PFSK-1 (cell line): ENCODE data around the gene FCGR3A.

Experiments used
- FOXP2 ChIP-seq: optimal IDR thresholded peaks from 2 replicates; pipeline ENCODE3; 2011; ENCODE audit warnings: borderline replicate concordance, control low read depth, inconsistent platforms; ENCODE audit not compliant: insufficient read depth; ENCODE audit errors: extremely low read length, extremely low read depth
- POLR2AphosphoS5 ChIP-seq: IDR thresholded peaks from 2 replicates; pipeline ENCODE4 v1.6.1; 2012; ENCODE audit warnings: low read depth, mild to moderate bottlenecking, control low read depth, low read length, moderate library complexity
- REST ChIP-seq, 2 experiments: IDR thresholded peaks; 2 replicates each; pipeline versions ENCODE4 v1.6.1 to v1.8.0; 2011 to 2012; ENCODE audit warnings: low read depth in 2 of 2, low read length in 2 of 2, control low read depth in 1 of 2, inconsistent platforms in 1 of 2, mild to moderate bottlenecking in 1 of 2, moderate library complexity in 1 of 2; ENCODE audit not compliant: insufficient read depth in 1 of 2
- SIN3A ChIP-seq: IDR thresholded peaks from 2 replicates; pipeline ENCODE4 v1.6.1; 2012; ENCODE audit warnings: mild to moderate bottlenecking, low read length, moderate library complexity, borderline replicate concordance; ENCODE audit not compliant: insufficient read depth
- TAF1 ChIP-seq: IDR thresholded peaks from 2 replicates; pipeline ENCODE4 v1.6.1; 2012; ENCODE audit warnings: low read length, control low read depth, borderline replicate concordance; ENCODE audit not compliant: insufficient read depth

The FCGR3A gene

GRCh38 chr1:161505686-161506085, 43.9 kb downstream of the FCGR3A start:
- TF ChIP-seq REST (IDR thresholded peaks at IDR 0.05; ENCODE audit: insufficient read depth in 1 of 2, low read depth in 2 of 2, low read length in 2 of 2) (no peak), FOXP2 (no peak), SIN3A (no peak), POLR2AphosphoS5 (no peak), TAF1 (no peak)

- no peak for TF ChIP-seq REST (IDR thresholded peaks at IDR 0.05; ENCODE audit: insufficient read depth in 1 of 2, low read depth in 2 of 2, low read length in 2 of 2)
- no peak for TF ChIP-seq FOXP2
- TF ChIP-seq TAF1 = no peak
- no peak for TF ChIP-seq SIN3A
- no peak for TF ChIP-seq POLR2AphosphoS5
Observed at GRCh38 chr1:161503394-161503748, 46.2 kb downstream of the FCGR3A start.

- TF ChIP-seq TAF1 (no peak), POLR2AphosphoS5 (no peak), REST (IDR thresholded peaks at IDR 0.05; ENCODE audit: insufficient read depth in 1 of 2, low read depth in 2 of 2, low read length in 2 of 2) (no peak), FOXP2 (no peak), SIN3A (no peak)
Observed at GRCh38 chr1:161502641-161503393, 46.8 kb downstream of the FCGR3A start.

- TF ChIP-seq POLR2AphosphoS5 = no peak
- TF ChIP-seq FOXP2 = no peak
- no peak for TF ChIP-seq SIN3A
- no peak for TF ChIP-seq TAF1
- no peak for TF ChIP-seq REST (IDR thresholded peaks at IDR 0.05; ENCODE audit: insufficient read depth in 1 of 2, low read depth in 2 of 2, low read length in 2 of 2)
Observed at GRCh38 chr1:161502181-161502580, 47.4 kb downstream of the FCGR3A start.

- TF ChIP-seq TAF1 (no peak), REST (IDR thresholded peaks at IDR 0.05; ENCODE audit: insufficient read depth in 1 of 2, low read depth in 2 of 2, low read length in 2 of 2) (no peak), FOXP2 (no peak), POLR2AphosphoS5 (no peak), SIN3A (no peak)
Observed at GRCh38 chr1:161501234-161501633, 48.4 kb downstream of the FCGR3A start.
